Hepatocyte (in vitro differentiated cells): ENCODE data around the gene AP5B1. TPM values are rescaled to one million over a fixed set of nuclear protein-coding genes. Genes with fewer than 3 reads are reported as not detected.

Experiments used
- DNase-seq: peaks from one replicate; pipeline ENCODE4 v3.0.0-alpha.2; 2016; ENCODE audit warnings: low spot score
- H2AFZ ChIP-seq: fragments of 200-600 bp; sonication (generic); 2 replicates; pipeline ENCODE4 v1.6.0; 2016; ENCODE audit warnings: antibody characterized with exemption, mild to moderate bottlenecking
- H3K27ac ChIP-seq: fragments of 200-600 bp; sonication (generic); 2 replicates; pipeline ENCODE4 v1.5.1; 2016; ENCODE audit warnings: mild to moderate bottlenecking
- H3K27me3 ChIP-seq: fragments of 200-600 bp; sonication (generic); 2 replicates; pipeline ENCODE4 v1.6.1; 2016
- H3K36me3 ChIP-seq: fragments of 200-600 bp; sonication (generic); replicated peaks from 2 replicates; pipeline ENCODE4 v1.5.1; 2016; ENCODE audit warnings: low read depth; ENCODE audit not compliant: insufficient read depth
- H3K4me1 ChIP-seq: fragments of 200-600 bp; sonication (generic); 2 replicates; pipeline ENCODE4 v1.5.1; 2016; ENCODE audit warnings: mild to moderate bottlenecking, moderate library complexity; ENCODE audit not compliant: insufficient read depth
- H3K4me2 ChIP-seq: fragments of 200-600 bp; sonication (generic); 2 replicates; pipeline ENCODE4 v1.6.0; 2016
- H3K4me3 ChIP-seq: fragments of 200-600 bp; sonication (generic); 2 replicates; pipeline ENCODE4 v1.5.1; 2016; ENCODE audit warnings: mild to moderate bottlenecking
- H3K79me2 ChIP-seq: fragments of 200-600 bp; sonication (generic); 2 replicates; pipeline ENCODE4 v1.6.0; 2017; ENCODE audit warnings: mild to moderate bottlenecking
- H3K9me2 ChIP-seq: fragments of 200-600 bp; sonication (generic); replicated peaks from 2 replicates; pipeline ENCODE4 v1.6.0; 2017; ENCODE audit warnings: mild to moderate bottlenecking; ENCODE audit not compliant: insufficient read depth
- H3K9me3 ChIP-seq: fragments of 200-600 bp; sonication (generic); 2 replicates; pipeline ENCODE4 v1.5.1; 2016; ENCODE audit warnings: low read depth, mild to moderate bottlenecking
- H4K20me1 ChIP-seq: fragments of 200-600 bp; sonication (generic); 2 replicates; pipeline ENCODE4 v1.6.0; 2016; ENCODE audit warnings: mild to moderate bottlenecking; ENCODE audit not compliant: insufficient read depth, poor library complexity, severe bottlenecking
- EZH2 ChIP-seq: fragments of 200-600 bp; sonication (generic); IDR thresholded peaks from 2 replicates; pipeline ENCODE4 v1.6.1; 2016; ENCODE audit warnings: antibody characterized with exemption, mild to moderate bottlenecking, borderline replicate concordance
- EZH2phosphoT487 ChIP-seq: fragments of 200-600 bp; sonication (generic); IDR thresholded peaks from one replicate; pipeline ENCODE4 v1.6.1; 2018; ENCODE audit warnings: antibody characterized with exemption, mild to moderate bottlenecking, low read depth, moderate library complexity; ENCODE audit not compliant: unreplicated experiment, severe bottlenecking
- WGBS: methylation state at CpG from one replicate; pipeline ENCODE4 v1.1.6; 2016; ENCODE audit warnings: low lambda C conversion rate; ENCODE audit errors: missing lambda C conversion rate; 5-methylcytosine and 5-hydroxymethylcytosine counted together
- polyA plus RNA-seq: library from polyadenylated mRNA; unstranded; fragments of >200 nt; fragmentation: Nextera tagmentation; extraction: Ambion mirVana; gene quantifications from 2 replicates; pipeline ENCODE4 v1.2.1, GENCODE V29; 2016
- total RNA-seq: library from RNA; depleted of rRNA; stranded (reverse); fragments of >200 nt; gene quantifications from 2 replicates; pipeline ENCODE4 v1.2.3, GENCODE V29; 2014
- TF ChIP-seq, protein P1 (sequence below): fragments of 200-600 bp; sonication (generic); IDR thresholded peaks from 2 replicates; pipeline ENCODE4 v1.5.1; 2016; ENCODE audit warnings: antibody characterized with exemption, mild to moderate bottlenecking; ENCODE audit not compliant: poor library complexity

AP5B1 gene
- total and polyA plus RNA-seq, 2 experiments from 2014 or later = 20.9 to 27.1 TPM

DNA sequence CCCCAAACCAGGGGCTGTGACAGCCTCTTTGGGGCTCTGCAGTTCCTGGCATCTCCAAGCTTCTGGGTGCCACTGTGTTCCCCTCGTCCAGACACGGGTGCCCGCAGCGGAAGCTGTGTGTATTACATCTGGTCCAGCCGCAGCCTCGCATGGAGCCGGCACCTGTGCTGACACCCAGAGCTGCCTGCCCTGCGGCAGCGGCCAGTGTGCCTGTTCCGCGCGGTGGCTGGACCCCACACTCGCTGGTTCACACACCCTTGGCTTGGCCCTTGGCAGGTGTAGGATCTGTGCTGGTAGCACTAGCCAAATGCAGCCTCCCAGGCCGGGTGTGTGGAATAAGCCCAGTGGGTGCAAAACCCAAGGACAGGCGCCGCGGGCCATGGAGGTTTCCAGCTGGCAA lies 35.7 kb downstream of the AP5B1 start:
- H2AFZ ChIP-seq = no peak overlapping the region
- no peak for DNase-seq
- 94% methylated on average over 15 of the region's 17 CpGs for WGBS

GRCh38 chr11:65744699-65745042 lies 36.1 kb downstream of the AP5B1 start:
- Histone ChIP-seq H2AFZ (no peak overlapping the region), H3K27ac (no peak overlapping the region), H3K36me3 (no peaks in the 10 kb centered on the region), H3K4me2 (no peak overlapping the region), H3K27me3 (peaks cover 20% of the 10 kb centered on the region), H4K20me1 (no peaks in the 10 kb centered on the region), H3K9me2 (no peaks in the 10 kb centered on the region), H3K79me2 (no peaks in the 10 kb centered on the region), H3K4me3 (no peak overlapping the region), H3K9me3 (no peaks in the 10 kb centered on the region), H3K4me1 (no peaks in the 10 kb centered on the region)
- no peak for DNase-seq
- 88% methylated on average over 8 of the region's 8 CpGs for WGBS
- TF ChIP-seq, protein P1, sequence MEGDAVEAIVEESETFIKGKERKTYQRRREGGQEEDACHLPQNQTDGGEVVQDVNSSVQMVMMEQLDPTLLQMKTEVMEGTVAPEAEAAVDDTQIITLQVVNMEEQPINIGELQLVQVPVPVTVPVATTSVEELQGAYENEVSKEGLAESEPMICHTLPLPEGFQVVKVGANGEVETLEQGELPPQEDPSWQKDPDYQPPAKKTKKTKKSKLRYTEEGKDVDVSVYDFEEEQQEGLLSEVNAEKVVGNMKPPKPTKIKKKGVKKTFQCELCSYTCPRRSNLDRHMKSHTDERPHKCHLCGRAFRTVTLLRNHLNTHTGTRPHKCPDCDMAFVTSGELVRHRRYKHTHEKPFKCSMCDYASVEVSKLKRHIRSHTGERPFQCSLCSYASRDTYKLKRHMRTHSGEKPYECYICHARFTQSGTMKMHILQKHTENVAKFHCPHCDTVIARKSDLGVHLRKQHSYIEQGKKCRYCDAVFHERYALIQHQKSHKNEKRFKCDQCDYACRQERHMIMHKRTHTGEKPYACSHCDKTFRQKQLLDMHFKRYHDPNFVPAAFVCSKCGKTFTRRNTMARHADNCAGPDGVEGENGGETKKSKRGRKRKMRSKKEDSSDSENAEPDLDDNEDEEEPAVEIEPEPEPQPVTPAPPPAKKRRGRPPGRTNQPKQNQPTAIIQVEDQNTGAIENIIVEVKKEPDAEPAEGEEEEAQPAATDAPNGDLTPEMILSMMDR = no peak
- TF ChIP-seq EZH2 (no peak), EZH2phosphoT487 (no peak)

More for the DNA sequence above, 35.7 kb downstream of the AP5B1 start:
- Histone ChIP-seq H3K4me2 (no peak overlapping the region), H3K4me1 (no peaks in the 10 kb centered on the region), H3K27me3 (peaks cover 23% of the 10 kb centered on the region), H3K36me3 (no peaks in the 10 kb centered on the region), H3K27ac (no peak overlapping the region), H3K9me3 (no peaks in the 10 kb centered on the region), H3K9me2 (no peaks in the 10 kb centered on the region), H3K4me3 (no peak overlapping the region), H4K20me1 (no peaks in the 10 kb centered on the region), H3K79me2 (no peaks in the 10 kb centered on the region)
- TF ChIP-seq EZH2 (no peak), EZH2phosphoT487 (no peak)
- TF ChIP-seq, protein P1 = no peak

- Histone ChIP-seq H3K4me2 (no peak overlapping the region), H4K20me1 (no peaks in the 10 kb centered on the region), H3K27ac (no peak overlapping the region), H3K79me2 (no peaks in the 10 kb centered on the region), H3K9me3 (no peaks in the 10 kb centered on the region), H3K4me1 (no peaks in the 10 kb centered on the region), H2AFZ (no peak overlapping the region), H3K36me3 (no peaks in the 10 kb centered on the region), H3K27me3 (peaks cover 15% of the 10 kb centered on the region), H3K9me2 (no peaks in the 10 kb centered on the region), H3K4me3 (no peak overlapping the region)
- DNase-seq = peak; percentile 46
- 83% methylated on average over 18 of the region's 18 CpGs for WGBS
- TF ChIP-seq, protein P1 = peak; percentile 37
- TF ChIP-seq EZH2phosphoT487 (no peak), EZH2 (no peak)
These were observed 36.6 kb downstream of the AP5B1 start for GRCh38 chr11:65744026-65744698.

DNA sequence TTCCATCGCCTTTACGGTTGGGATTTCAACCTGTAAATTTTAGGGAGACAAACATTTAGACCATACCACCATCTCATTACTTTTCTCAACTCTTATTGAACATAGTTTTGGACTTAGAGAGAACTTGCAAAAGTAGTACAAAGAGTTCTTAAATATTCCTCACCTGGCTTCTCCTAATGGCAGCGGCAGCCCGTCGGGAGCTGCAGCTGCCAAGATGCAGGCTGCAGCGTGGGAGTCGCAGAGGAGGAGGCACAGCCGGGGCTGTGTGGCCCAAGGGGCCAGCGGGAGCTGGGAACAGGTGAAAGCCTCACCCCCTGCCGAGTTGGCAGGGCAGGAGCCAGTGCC lies 37.1 kb downstream of the AP5B1 start:
- no peak overlapping the region for H3K4me2 ChIP-seq

More for the DNA sequence above, 37.1 kb downstream of the AP5B1 start:
- H3K36me3 ChIP-seq = no peaks in the 10 kb centered on the region
- H3K27ac ChIP-seq = no peak overlapping the region
- H3K9me3 ChIP-seq = no peaks in the 10 kb centered on the region
- peaks cover 10% of the 10 kb centered on the region for H3K27me3 ChIP-seq
- no peak for DNase-seq
- TF ChIP-seq, protein P1 = no peak
- TF ChIP-seq EZH2 (no peak), EZH2phosphoT487 (no peak)
- no peaks in the 10 kb centered on the region for H3K79me2 ChIP-seq
- no peak overlapping the region for H3K4me3 ChIP-seq
- WGBS = 78% methylated on average over 10 of the region's 10 CpGs
- no peaks in the 10 kb centered on the region for H3K9me2 ChIP-seq
- H3K4me1 ChIP-seq = no peaks in the 10 kb centered on the region
- H4K20me1 ChIP-seq = no peaks in the 10 kb centered on the region
- no peak overlapping the region for H2AFZ ChIP-seq
